ENCODE measurements around the gene JAML. TPM values are rescaled to one million over a fixed set of nuclear protein-coding genes. Genes with fewer than 3 reads are reported as not detected.

JAML gene
- total RNA-seq, 2 donors from 2014 or later = 3.3 to 12.0 TPM

- intact Hi-C loops (cut with DNase I) = no loop called here
- TF ChIP-seq, protein P1, sequence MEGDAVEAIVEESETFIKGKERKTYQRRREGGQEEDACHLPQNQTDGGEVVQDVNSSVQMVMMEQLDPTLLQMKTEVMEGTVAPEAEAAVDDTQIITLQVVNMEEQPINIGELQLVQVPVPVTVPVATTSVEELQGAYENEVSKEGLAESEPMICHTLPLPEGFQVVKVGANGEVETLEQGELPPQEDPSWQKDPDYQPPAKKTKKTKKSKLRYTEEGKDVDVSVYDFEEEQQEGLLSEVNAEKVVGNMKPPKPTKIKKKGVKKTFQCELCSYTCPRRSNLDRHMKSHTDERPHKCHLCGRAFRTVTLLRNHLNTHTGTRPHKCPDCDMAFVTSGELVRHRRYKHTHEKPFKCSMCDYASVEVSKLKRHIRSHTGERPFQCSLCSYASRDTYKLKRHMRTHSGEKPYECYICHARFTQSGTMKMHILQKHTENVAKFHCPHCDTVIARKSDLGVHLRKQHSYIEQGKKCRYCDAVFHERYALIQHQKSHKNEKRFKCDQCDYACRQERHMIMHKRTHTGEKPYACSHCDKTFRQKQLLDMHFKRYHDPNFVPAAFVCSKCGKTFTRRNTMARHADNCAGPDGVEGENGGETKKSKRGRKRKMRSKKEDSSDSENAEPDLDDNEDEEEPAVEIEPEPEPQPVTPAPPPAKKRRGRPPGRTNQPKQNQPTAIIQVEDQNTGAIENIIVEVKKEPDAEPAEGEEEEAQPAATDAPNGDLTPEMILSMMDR (IDR thresholded peaks at IDR 0.05) = no peak
- Histone ChIP-seq H3K4me3 (no peak overlapping the region), H3K27ac (peak overlapping the region; percentile 55), H3K9me3 (no peaks in the 10 kb centered on the region), H3K9ac (ENCODE audit: low read depth in 2 of 2, low read length in 2 of 2) (peak overlapping the region in 1 of 2 donors; percentile 28), H3K4me1 (peaks cover 10% of the 10 kb centered on the region), H3K36me3 (no peaks in the 10 kb centered on the region), H3K27me3 (no peaks in the 10 kb centered on the region)
- no peak for DNase-seq
Measured at GRCh38 chr11:118238929-118239328, 14.1 kb upstream of the JAML start.

DNA sequence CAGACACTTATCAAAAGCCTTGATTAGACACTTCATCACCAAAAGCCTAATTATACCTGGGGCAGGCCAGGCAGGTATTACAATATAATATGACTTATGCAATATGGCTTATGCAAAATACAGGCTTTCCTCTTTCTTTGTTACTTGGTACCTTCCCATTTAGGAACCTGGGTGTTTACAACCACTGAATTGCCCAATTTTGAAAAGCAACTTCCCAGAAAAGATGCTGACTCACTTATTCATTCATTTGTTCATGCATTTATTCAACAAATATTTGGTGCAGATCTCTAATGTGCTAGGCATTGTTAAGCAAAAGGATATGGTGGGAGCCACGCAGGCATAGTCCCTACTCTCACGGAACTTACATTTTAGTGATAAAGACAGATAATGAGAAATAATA is 13.6 kb upstream of the JAML start:
- intact Hi-C loops (cut with DNase I) = no loop called here
- H3K36me3 ChIP-seq = no peaks in the 10 kb centered on the region

DNA sequence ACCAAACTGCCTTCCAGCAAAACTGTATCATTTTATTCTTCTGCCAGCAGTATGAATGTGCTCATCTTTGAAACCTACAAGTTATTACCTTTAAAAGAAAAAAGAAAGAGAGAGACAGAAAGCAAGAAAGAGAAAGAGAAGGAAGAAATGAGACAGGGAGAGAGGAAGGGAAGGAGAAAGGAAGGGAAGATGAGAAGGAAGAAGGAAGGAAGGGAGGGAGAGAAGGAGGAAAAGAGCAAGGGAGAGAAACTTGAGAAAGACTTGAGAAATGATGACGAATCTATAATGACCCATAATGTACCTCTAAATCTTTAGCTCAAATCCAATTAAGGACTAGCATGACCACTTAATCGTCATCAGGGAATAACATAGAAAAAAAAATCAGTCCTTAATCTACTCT is 11.4 kb upstream of the JAML start:
- H3K27ac ChIP-seq = no peak overlapping the region
- no peaks in the 10 kb centered on the region for H3K27me3 ChIP-seq

More for the DNA sequence above, 13.6 kb upstream of the JAML start:
- Histone ChIP-seq H3K9ac (ENCODE audit: low read depth in 2 of 2, low read length in 2 of 2) (peak overlapping the region in 1 of 2 donors; percentile 28), H3K27me3 (no peaks in the 10 kb centered on the region), H3K27ac (no peak overlapping the region), H3K4me3 (no peak overlapping the region), H3K9me3 (no peaks in the 10 kb centered on the region), H3K4me1 (peaks cover 10% of the 10 kb centered on the region)
- no peak for DNase-seq
- TF ChIP-seq, protein P1 (IDR thresholded peaks at IDR 0.05) = no peak

GRCh38 chr11:118234833-118235232 is 10.0 kb upstream of the JAML start:
- intact Hi-C loops (cut with DNase I) = no loop called here
- no peak overlapping the region for H3K27ac ChIP-seq
- H3K4me1 ChIP-seq = no peaks in the 10 kb centered on the region
- H3K4me3 ChIP-seq = no peak overlapping the region
- TF ChIP-seq, protein P1 (IDR thresholded peaks at IDR 0.05) = no peak
- no peaks in the 10 kb centered on the region for H3K27me3 ChIP-seq
- DNase-seq = no peak
- peaks cover 7% of the 10 kb centered on the region for H3K36me3 ChIP-seq
- H3K9me3 ChIP-seq = no peaks in the 10 kb centered on the region
- H3K9ac ChIP-seq (ENCODE audit: low read depth in 2 of 2, low read length in 2 of 2) = no peak overlapping the region

More for the DNA sequence above, 11.4 kb upstream of the JAML start:
- intact Hi-C loops (cut with DNase I) = no loop called here
- TF ChIP-seq, protein P1 (IDR thresholded peaks at IDR 0.05) = no peak
- no peak for DNase-seq
- no peaks in the 10 kb centered on the region for H3K9me3 ChIP-seq
- H3K9ac ChIP-seq (ENCODE audit: low read depth in 2 of 2, low read length in 2 of 2) = no peak overlapping the region
- peaks cover under 1% of the 10 kb centered on the region for H3K4me1 ChIP-seq
- H3K4me3 ChIP-seq = no peak overlapping the region
- H3K36me3 ChIP-seq = peaks cover 7% of the 10 kb centered on the region

GRCh38 chr11:118233850-118234249 is 9.0 kb upstream of the JAML start:
- intact Hi-C loops (cut with DNase I) = no loop called here
- Histone ChIP-seq H3K36me3 (peaks cover 7% of the 10 kb centered on the region), H3K4me3 (no peak overlapping the region), H3K27me3 (no peaks in the 10 kb centered on the region), H3K9me3 (no peaks in the 10 kb centered on the region), H3K9ac (ENCODE audit: low read depth in 2 of 2, low read length in 2 of 2) (no peak overlapping the region), H3K27ac (no peak overlapping the region), H3K4me1 (no peaks in the 10 kb centered on the region)
- no peak for DNase-seq
- TF ChIP-seq, protein P1 (IDR thresholded peaks at IDR 0.05) = no peak
